Measurements from ENCODE around the gene TLE4.

TLE4 gene

GRCh38 chr9:79709743-79710674 is 138.2 kb downstream of the TLE4 start:
- no peak overlapping the region for H3K27ac ChIP-seq
- TF ChIP-seq, protein P1, sequence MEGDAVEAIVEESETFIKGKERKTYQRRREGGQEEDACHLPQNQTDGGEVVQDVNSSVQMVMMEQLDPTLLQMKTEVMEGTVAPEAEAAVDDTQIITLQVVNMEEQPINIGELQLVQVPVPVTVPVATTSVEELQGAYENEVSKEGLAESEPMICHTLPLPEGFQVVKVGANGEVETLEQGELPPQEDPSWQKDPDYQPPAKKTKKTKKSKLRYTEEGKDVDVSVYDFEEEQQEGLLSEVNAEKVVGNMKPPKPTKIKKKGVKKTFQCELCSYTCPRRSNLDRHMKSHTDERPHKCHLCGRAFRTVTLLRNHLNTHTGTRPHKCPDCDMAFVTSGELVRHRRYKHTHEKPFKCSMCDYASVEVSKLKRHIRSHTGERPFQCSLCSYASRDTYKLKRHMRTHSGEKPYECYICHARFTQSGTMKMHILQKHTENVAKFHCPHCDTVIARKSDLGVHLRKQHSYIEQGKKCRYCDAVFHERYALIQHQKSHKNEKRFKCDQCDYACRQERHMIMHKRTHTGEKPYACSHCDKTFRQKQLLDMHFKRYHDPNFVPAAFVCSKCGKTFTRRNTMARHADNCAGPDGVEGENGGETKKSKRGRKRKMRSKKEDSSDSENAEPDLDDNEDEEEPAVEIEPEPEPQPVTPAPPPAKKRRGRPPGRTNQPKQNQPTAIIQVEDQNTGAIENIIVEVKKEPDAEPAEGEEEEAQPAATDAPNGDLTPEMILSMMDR (IDR thresholded peaks at IDR 0.05): no peak
- TF ChIP-seq ZFX (IDR thresholded peaks at IDR 0.05; ENCODE audit: borderline replicate concordance): no peak

DNA sequence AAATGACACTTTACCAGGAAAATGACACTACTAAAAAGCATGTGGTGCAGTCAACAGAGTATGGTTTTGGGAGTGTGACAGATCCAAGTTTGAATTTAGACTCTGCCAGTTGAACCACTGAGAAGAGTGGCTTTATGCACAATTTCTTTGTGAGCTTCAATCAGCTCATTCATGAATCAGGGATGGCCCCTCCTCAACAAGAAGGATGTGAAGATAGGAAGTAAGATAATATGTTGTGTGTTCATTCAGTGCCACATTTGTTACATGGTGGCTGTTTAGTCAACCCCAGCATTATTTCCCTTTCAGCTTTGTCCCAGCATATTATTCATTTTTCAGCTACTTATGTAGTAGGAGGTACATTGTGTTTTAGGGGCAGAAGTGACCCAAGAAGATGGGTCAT is 140.1 kb downstream of the TLE4 start:
- no peak overlapping the region for H3K27ac ChIP-seq
- TF ChIP-seq, protein P1 (IDR thresholded peaks at IDR 0.05): no peak
- no peak for TF ChIP-seq ZFX (IDR thresholded peaks at IDR 0.05; ENCODE audit: borderline replicate concordance)

GRCh38 chr9:79719021-79719420 is 147.3 kb downstream of the TLE4 start:
- no peak for TF ChIP-seq ZFX (IDR thresholded peaks at IDR 0.05; ENCODE audit: borderline replicate concordance)
- TF ChIP-seq, protein P1 (IDR thresholded peaks at IDR 0.05): no peak

GRCh38 chr9:79719989-79720388 is 148.2 kb downstream of the TLE4 start:
- no peak overlapping the region for H3K27ac ChIP-seq
- TF ChIP-seq, protein P1 (IDR thresholded peaks at IDR 0.05): no peak
- no peak for TF ChIP-seq ZFX (IDR thresholded peaks at IDR 0.05; ENCODE audit: borderline replicate concordance)

More at GRCh38 chr9:79719021-79719420, 147.3 kb downstream of the TLE4 start:
- no peak overlapping the region for H3K27ac ChIP-seq

GRCh38 chr9:79731171-79731890 is 159.6 kb downstream of the TLE4 start:
- H3K27ac ChIP-seq: no peak overlapping the region
- TF ChIP-seq, protein P1 (IDR thresholded peaks at IDR 0.05): no peak
- TF ChIP-seq ZFX (IDR thresholded peaks at IDR 0.05; ENCODE audit: borderline replicate concordance): no peak

- no peak overlapping the region for H3K27ac ChIP-seq
- TF ChIP-seq, protein P1 (IDR thresholded peaks at IDR 0.05): no peak
- TF ChIP-seq ZFX (IDR thresholded peaks at IDR 0.05; ENCODE audit: borderline replicate concordance): no peak
Measured at GRCh38 chr9:79735023-79735779, 163.4 kb downstream of the TLE4 start.
